ENCODE measurements around the gene SLC9B2.

SLC9B2 gene

DNA sequence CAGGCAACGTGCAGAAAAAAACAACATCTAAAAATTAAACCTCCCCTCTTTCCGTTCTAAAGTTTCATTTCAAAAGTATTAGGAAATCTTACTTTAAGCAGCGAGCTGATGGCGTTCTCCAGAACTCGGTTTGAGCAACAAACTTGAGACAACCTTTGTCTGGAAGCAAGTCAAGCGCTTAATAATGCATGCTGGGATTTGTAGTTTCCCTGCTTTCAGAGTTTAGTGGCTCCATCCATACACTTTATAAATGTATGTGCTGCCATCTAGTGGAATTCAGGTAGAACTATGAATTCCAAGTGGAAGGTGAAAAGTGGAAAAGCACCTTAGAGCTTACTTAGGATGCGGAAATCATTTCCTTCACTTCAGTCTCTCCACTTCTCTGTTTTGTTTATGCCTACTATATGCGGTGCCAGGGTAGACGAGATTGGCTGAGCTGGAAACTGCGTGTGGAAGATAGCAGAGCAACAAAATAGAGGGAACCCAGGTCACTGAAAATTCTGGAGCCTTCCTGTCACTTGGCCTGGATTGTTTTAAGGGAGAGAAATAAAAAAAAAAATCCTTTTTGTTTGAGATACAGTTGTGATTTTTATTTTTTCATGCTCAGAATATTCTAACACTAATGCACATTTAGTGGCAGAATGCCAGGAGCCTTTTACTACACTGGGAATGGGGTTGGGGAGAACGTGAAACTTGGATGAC is 23.3 kb upstream of the SLC9B2 start, which contains the start of gene BDH2:
Gene BDH2 (minus strand): TSS at position 144 of the 702 bp plus-strand sequence. CDS start 3,580 bp downstream, outside the sequence.
- TF ChIP-seq, protein P1, sequence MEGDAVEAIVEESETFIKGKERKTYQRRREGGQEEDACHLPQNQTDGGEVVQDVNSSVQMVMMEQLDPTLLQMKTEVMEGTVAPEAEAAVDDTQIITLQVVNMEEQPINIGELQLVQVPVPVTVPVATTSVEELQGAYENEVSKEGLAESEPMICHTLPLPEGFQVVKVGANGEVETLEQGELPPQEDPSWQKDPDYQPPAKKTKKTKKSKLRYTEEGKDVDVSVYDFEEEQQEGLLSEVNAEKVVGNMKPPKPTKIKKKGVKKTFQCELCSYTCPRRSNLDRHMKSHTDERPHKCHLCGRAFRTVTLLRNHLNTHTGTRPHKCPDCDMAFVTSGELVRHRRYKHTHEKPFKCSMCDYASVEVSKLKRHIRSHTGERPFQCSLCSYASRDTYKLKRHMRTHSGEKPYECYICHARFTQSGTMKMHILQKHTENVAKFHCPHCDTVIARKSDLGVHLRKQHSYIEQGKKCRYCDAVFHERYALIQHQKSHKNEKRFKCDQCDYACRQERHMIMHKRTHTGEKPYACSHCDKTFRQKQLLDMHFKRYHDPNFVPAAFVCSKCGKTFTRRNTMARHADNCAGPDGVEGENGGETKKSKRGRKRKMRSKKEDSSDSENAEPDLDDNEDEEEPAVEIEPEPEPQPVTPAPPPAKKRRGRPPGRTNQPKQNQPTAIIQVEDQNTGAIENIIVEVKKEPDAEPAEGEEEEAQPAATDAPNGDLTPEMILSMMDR (IDR thresholded peaks at IDR 0.05; ENCODE audit: low read length), result peak; percentile 84
- no peak for TF ChIP-seq EZH2 (IDR thresholded peaks at IDR 0.05; ENCODE audit: borderline replicate concordance, low read length)
- no peaks in the 10 kb centered on the region for H4K20me1 ChIP-seq (ENCODE audit: insufficient read depth, low read length)
- H3K36me3 ChIP-seq (ENCODE audit: insufficient read depth, low read length), result no peaks in the 10 kb centered on the region
- no peaks in the 10 kb centered on the region for H3K27me3 ChIP-seq (ENCODE audit: insufficient read depth, low read length)
- H3K9me2 ChIP-seq (ENCODE audit: low read depth, low read length), result no peaks in the 10 kb centered on the region
- peak within 1 kb of the TSS; percentile 77 for H2AFZ ChIP-seq (ENCODE audit: low read length)
- H3K9me3 ChIP-seq (ENCODE audit: low read length), result no peaks in the 10 kb centered on the region
- peak within 1 kb of the TSS; percentile 65 for H3K4me3 ChIP-seq (ENCODE audit: low read depth, low read length, poor library complexity, severe bottlenecking)
- no peak within 1 kb of the TSS for H3K27ac ChIP-seq (ENCODE audit: low read depth, low read length, poor library complexity, severe bottlenecking)
- no peaks in the 10 kb centered on the region for H3F3A ChIP-seq (ENCODE audit: insufficient read depth, low read length)
- peaks cover 21% of the 10 kb centered on the region for H3K4me1 ChIP-seq (ENCODE audit: insufficient read depth, low read length, severe bottlenecking)
- peak within 1 kb of the TSS; percentile 79 for H3K4me2 ChIP-seq (ENCODE audit: low read length)
- H3K9ac ChIP-seq (ENCODE audit: low read length), result peak within 1 kb of the TSS; percentile 72
- H3K79me2 ChIP-seq (ENCODE audit: insufficient read depth, low read length), result no peaks in the 10 kb centered on the region

DNA sequence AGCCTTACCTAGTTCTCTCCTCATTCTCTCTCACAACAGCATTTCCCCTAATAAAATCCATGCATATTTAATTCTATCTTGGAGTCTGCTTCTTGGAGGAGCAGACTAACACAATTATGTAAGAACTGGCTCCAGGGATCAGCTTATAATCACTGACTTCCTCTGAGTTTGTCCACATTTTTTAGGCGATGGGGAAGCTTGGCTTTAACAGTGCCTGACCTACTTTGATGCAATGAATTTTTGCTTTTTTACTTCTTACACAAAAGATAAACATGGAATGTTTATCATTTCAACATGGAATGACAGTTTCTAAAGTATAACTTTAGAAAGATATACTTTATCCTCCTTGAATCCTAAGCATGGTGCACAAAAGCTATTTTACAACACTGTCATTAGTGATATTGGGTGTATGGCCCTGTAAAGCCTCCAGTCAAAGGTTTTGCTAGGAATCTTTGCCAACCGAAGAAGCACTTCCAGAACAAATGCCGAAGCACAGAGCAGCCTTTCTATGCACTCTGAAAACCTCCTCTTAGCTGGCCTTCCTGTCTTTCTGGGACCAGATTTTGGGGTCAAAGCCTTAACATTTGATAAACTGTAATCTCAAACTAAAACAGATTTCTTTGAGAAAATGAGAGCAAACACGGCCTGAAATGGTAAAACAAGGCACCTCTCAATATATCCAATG is 22.3 kb upstream of the SLC9B2 start:
- Histone ChIP-seq H3K4me3 (ENCODE audit: low read depth, low read length, poor library complexity, severe bottlenecking) (peak overlapping the region; percentile 65), H2AFZ (ENCODE audit: low read length) (peak overlapping the region; percentile 77; the same call in 1 of the 2 replicates), H3K9me2 (ENCODE audit: low read depth, low read length) (no peaks in the 10 kb centered on the region), H3K79me2 (ENCODE audit: insufficient read depth, low read length) (no peaks in the 10 kb centered on the region), H3K9me3 (ENCODE audit: low read length) (no peaks in the 10 kb centered on the region), H3K9ac (ENCODE audit: low read length) (peak overlapping the region; percentile 72), H3K27me3 (ENCODE audit: insufficient read depth, low read length) (no peaks in the 10 kb centered on the region), H3K27ac (ENCODE audit: low read depth, low read length, poor library complexity, severe bottlenecking) (no peak overlapping the region), H3F3A (ENCODE audit: insufficient read depth, low read length) (no peaks in the 10 kb centered on the region), H3K4me2 (ENCODE audit: low read length) (peak overlapping the region; percentile 79), H3K36me3 (ENCODE audit: insufficient read depth, low read length) (no peaks in the 10 kb centered on the region), H3K4me1 (ENCODE audit: insufficient read depth, low read length, severe bottlenecking) (peaks cover 21% of the 10 kb centered on the region), H4K20me1 (ENCODE audit: insufficient read depth, low read length) (no peaks in the 10 kb centered on the region)
- no peak for TF ChIP-seq EZH2 (IDR thresholded peaks at IDR 0.05; ENCODE audit: borderline replicate concordance, low read length)
- TF ChIP-seq, protein P1 (IDR thresholded peaks at IDR 0.05; ENCODE audit: low read length), result no peak

DNA sequence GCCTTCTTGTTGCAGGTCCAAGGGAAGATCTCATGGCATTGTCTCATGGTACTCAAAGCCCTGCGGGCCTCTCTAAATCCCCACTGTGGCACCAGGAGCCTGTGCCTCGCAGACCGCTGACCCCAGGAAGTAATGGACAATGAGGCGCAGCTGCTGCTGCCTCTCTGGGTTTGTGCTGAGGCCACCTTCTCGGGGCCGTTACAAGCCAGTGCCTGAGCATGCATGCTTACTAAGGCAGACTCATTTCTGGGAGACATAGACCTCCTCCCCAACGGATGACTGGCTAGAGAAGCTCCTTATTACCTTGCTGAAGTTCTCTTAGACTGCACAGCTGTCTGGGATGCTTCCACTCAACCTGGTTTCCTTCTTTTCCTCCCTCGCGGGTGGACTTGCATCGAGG is 21.8 kb upstream of the SLC9B2 start:
- no peak overlapping the region for H2AFZ ChIP-seq (ENCODE audit: low read length)
- peak overlapping the region; percentile 79 for H3K4me2 ChIP-seq (ENCODE audit: low read length)

More for the DNA sequence above, 21.8 kb upstream of the SLC9B2 start:
- 0 out of 2 replicates have a peak overlapping the region, but pooled peaks have one; percentile 72 for H3K9ac ChIP-seq (ENCODE audit: low read length)
- H3K27me3 ChIP-seq (ENCODE audit: insufficient read depth, low read length), result no peaks in the 10 kb centered on the region
- H3K4me1 ChIP-seq (ENCODE audit: insufficient read depth, low read length, severe bottlenecking), result peaks cover 21% of the 10 kb centered on the region
- H3K79me2 ChIP-seq (ENCODE audit: insufficient read depth, low read length), result no peaks in the 10 kb centered on the region
- TF ChIP-seq, protein P1 (IDR thresholded peaks at IDR 0.05; ENCODE audit: low read length), result no peak
- no peak for TF ChIP-seq EZH2 (IDR thresholded peaks at IDR 0.05; ENCODE audit: borderline replicate concordance, low read length)
- H3K9me2 ChIP-seq (ENCODE audit: low read depth, low read length), result no peaks in the 10 kb centered on the region
- H3K4me3 ChIP-seq (ENCODE audit: low read depth, low read length, poor library complexity, severe bottlenecking), result peak overlapping the region; percentile 65
- no peaks in the 10 kb centered on the region for H4K20me1 ChIP-seq (ENCODE audit: insufficient read depth, low read length)
- no peaks in the 10 kb centered on the region for H3K36me3 ChIP-seq (ENCODE audit: insufficient read depth, low read length)
- no peak overlapping the region for H3K27ac ChIP-seq (ENCODE audit: low read depth, low read length, poor library complexity, severe bottlenecking)
- no peaks in the 10 kb centered on the region for H3F3A ChIP-seq (ENCODE audit: insufficient read depth, low read length)
- H3K9me3 ChIP-seq (ENCODE audit: low read length), result no peaks in the 10 kb centered on the region

Measured in OCI-LY1 (cell line).